HepG2 (cell line): Measurements from ENCODE around the gene TRIM54. TPM values are rescaled to one million over a fixed set of nuclear protein-coding genes. Genes with fewer than 3 reads are reported as not detected.

ENCODE experiments used
- ATAC-seq: fragments of 200-7000 bp; cut with Tn5 transposase; 3 replicates; pipeline ENCODE4 v1.9.1; 2020; ENCODE audit warnings: mild to moderate bottlenecking, moderate library complexity
- BruUV-seq: library from RNA; stranded (reverse); fragments of 400-500 nt; replicated peaks from 2 replicates; lab custom pipeline; 2021; lab: Mats Ljungman, UMichigan
- CTCF ChIA-PET: fragments of 300-600 bp; formaldehyde crosslinking; extraction: SDS; loops from one replicate; lab custom pipeline; 2021; ENCODE audit warnings: low total read pairs, inconsistent platforms, low intra/inter-chr PET ratio; lab: Yijun Ruan, JAX
- POLR2A ChIA-PET: fragments of 350-600 bp; sonication (Branson Sonifier 250); formaldehyde crosslinking; loops from one replicate; lab custom pipeline; 2020; ENCODE audit warnings: antibody characterized with exemption, inconsistent platforms; lab: Yijun Ruan, JAX
- DNase-seq: peaks from one replicate; pipeline ENCODE4 v3.0.0-alpha.2; 2015; ENCODE audit warnings: low spot score
- FAIRE-seq: peaks from 3 replicates; lab custom pipeline; 2011; peaks lifted over from hg19 to GRCh38; lab: Jason Lieb, UNC
- H2AFZ ChIP-seq: one replicate; pipeline ENCODE4 v1.6.1; 2011; ENCODE audit warnings: low read length, inconsistent platforms
- H3K27ac ChIP-seq: fragments of 300-600 bp; 3 replicates; pipeline ENCODE4 v1.8.0; 2011; ENCODE audit warnings: mixed run types, mild to moderate bottlenecking, mixed read lengths, low read length, inconsistent platforms; ENCODE audit not compliant: insufficient read depth; ENCODE audit errors: extremely low read length
- H3K27me3 ChIP-seq, 2 experiments: fragments of 200-600 bp in 1 of 2; 2 replicates in 1 of 2; 3 replicates in 1 of 2; pipeline versions ENCODE4 v1.6.0 to v1.8.0; 2011; ENCODE audit warnings: low read length in 2 of 2, mild to moderate bottlenecking in 2 of 2, moderate library complexity in 2 of 2, inconsistent platforms in 1 of 2; ENCODE audit not compliant: insufficient read depth in 2 of 2, control insufficient read depth in 1 of 2
- H3K36me3 ChIP-seq, 2 experiments: fragments of 200-600 bp in 1 of 2; replicated peaks in 1 of 2; 2 replicates in 1 of 2; 3 replicates in 1 of 2; pipeline versions ENCODE4 v1.5.1 to v1.8.0; 2011; ENCODE audit warnings: low read length in 2 of 2, inconsistent platforms in 1 of 2; ENCODE audit not compliant: insufficient read depth in 2 of 2, control insufficient read depth in 1 of 2
- H3K4me1 ChIP-seq: 2 replicates; pipeline ENCODE4 v1.5.1; 2012; ENCODE audit warnings: low read length, inconsistent platforms; ENCODE audit not compliant: insufficient read depth
- H3K4me2 ChIP-seq: 2 replicates; pipeline ENCODE4 v1.6.0; 2011; ENCODE audit warnings: low read depth, low read length, inconsistent platforms
- H3K4me3 ChIP-seq, 3 experiments: fragments of 200-600 bp in 1 of 3; sonication (generic), shearing (Covaris generic) in 1 of 3; replicated peaks in 1 of 3; 2 replicates each; pipeline ENCODE4 v1.5.1; 2011 to 2016; ENCODE audit warnings: low read length in 3 of 3, inconsistent platforms in 2 of 3, low read depth in 2 of 3, mild to moderate bottlenecking in 2 of 3, control low read depth in 1 of 3, mixed read lengths in 1 of 3; ENCODE audit not compliant: insufficient read depth in 1 of 3
- H3K79me2 ChIP-seq: one replicate; pipeline ENCODE4 v1.6.1; 2011; ENCODE audit warnings: low read length, inconsistent platforms; ENCODE audit not compliant: insufficient read depth
- H3K9ac ChIP-seq: 2 replicates; pipeline ENCODE4 v1.6.0; 2011; ENCODE audit warnings: mild to moderate bottlenecking, low read depth, low read length, inconsistent platforms; ENCODE audit not compliant: insufficient read depth
- H3K9me3 ChIP-seq: 2 replicates; pipeline ENCODE4 v1.5.1; 2012; ENCODE audit warnings: mild to moderate bottlenecking, low read length
- H4K20me1 ChIP-seq: 2 replicates; pipeline ENCODE4 v1.6.0; 2011; ENCODE audit warnings: inconsistent platforms, mild to moderate bottlenecking, low read length, moderate library complexity; ENCODE audit not compliant: insufficient read depth
- ARNT2 ChIP-seq: sonication (generic); formaldehyde crosslinking; IDR thresholded peaks from 2 replicates; pipeline ENCODE4 v1.8.0; 2022; ENCODE audit warnings: mild to moderate bottlenecking, low read depth, missing genetic modification reagents, moderate library complexity
- CC2D1A ChIP-seq: sonication (generic); formaldehyde crosslinking; IDR thresholded peaks from 2 replicates; pipeline ENCODE4 v1.8.1; 2023; ENCODE audit warnings: mild to moderate bottlenecking, missing genetic modification reagents
- EEA1 ChIP-seq: sonication (generic); formaldehyde crosslinking; IDR thresholded peaks from 2 replicates; pipeline ENCODE4 v1.5.1; 2020; ENCODE audit warnings: mild to moderate bottlenecking, missing genetic modification reagents, borderline replicate concordance
- FOXK2 ChIP-seq: fragments of 450-650 bp; IDR thresholded peaks from 2 replicates; pipeline ENCODE4 v1.6.1; 2016
- GFI1 ChIP-seq: sonication (generic); formaldehyde crosslinking; IDR thresholded peaks from 2 replicates; pipeline ENCODE4 v1.5.0; 2020; ENCODE audit warnings: missing genetic modification reagents, mild to moderate bottlenecking, borderline replicate concordance
- KLF11 ChIP-seq: IDR thresholded peaks from 2 replicates; pipeline ENCODE4 v1.6.1; 2016; ENCODE audit warnings: missing compliant biosample characterization
- MXI1 ChIP-seq: IDR thresholded peaks from 3 replicates; pipeline ENCODE4 v1.6.1; 2012; ENCODE audit warnings: low read depth, low read length, inconsistent platforms, borderline replicate concordance
- PAWR ChIP-seq: sonication (generic); formaldehyde crosslinking; IDR thresholded peaks from 2 replicates; pipeline ENCODE4 v1.4.0; 2020; ENCODE audit warnings: missing genetic modification reagents, mild to moderate bottlenecking, borderline replicate concordance
- RELA ChIP-seq: sonication (generic); formaldehyde crosslinking; IDR thresholded peaks from 2 replicates; pipeline ENCODE4 v1.4.0; 2020; ENCODE audit warnings: missing genetic modification reagents
- RFXAP ChIP-seq: sonication (generic); formaldehyde crosslinking; IDR thresholded peaks from 2 replicates; pipeline ENCODE4 v1.4.0; 2020; ENCODE audit warnings: missing genetic modification reagents, borderline replicate concordance
- RNF2 ChIP-seq: fragments of 450-650 bp; conservative IDR thresholded peaks from 2 replicates; pipeline ENCODE4 v1.6.1; 2016; ENCODE audit warnings: low read depth
- SRY ChIP-seq: sonication (generic); formaldehyde crosslinking; IDR thresholded peaks from 2 replicates; pipeline ENCODE4 v1.8.0; 2022; ENCODE audit warnings: mild to moderate bottlenecking, missing genetic modification reagents
- TCF7 ChIP-seq: sonication (generic); IDR thresholded peaks from 2 replicates; pipeline ENCODE4 v1.6.1; 2016; ENCODE audit warnings: antibody characterized with exemption, low read depth
- ZBTB21 ChIP-seq: sonication (generic); formaldehyde crosslinking; IDR thresholded peaks from 2 replicates; pipeline ENCODE4 v1.4.0; 2020; ENCODE audit warnings: missing genetic modification reagents
- ZNF329 ChIP-seq: sonication (generic); formaldehyde crosslinking; IDR thresholded peaks from 2 replicates; pipeline ENCODE4 v1.9.0; 2021; ENCODE audit warnings: low read depth, mild to moderate bottlenecking, missing genetic modification reagents
- WGBS: methylation state at CpG from one replicate; pipeline ENCODE4 v1.1.6; 2017; ENCODE audit warnings: low lambda C conversion rate; 5-methylcytosine and 5-hydroxymethylcytosine counted together
- in situ Hi-C: cut with HindIII; loops from 2 replicates; pipeline ENCODE4 v1.10.0; 2017; ENCODE audit warnings: low pct_unique_long_range_greater_than_20kb; ENCODE audit not compliant: extremely low pct_ligation_motif_present
- intact Hi-C: fragments of 100-400 bp; cut with micrococcal nuclease; formaldehyde crosslinking; loops from one replicate; pipeline ENCODE4 v1.10.0; 2022; ENCODE audit not compliant: unreplicated experiment
- polyA plus RNA-seq, 8 experiments: library from polyadenylated mRNA; depleted of rRNA in 3 of 8; stranded (reverse) in 7 of 8; unstranded in 1 of 8; fragments of >200 nt; fragmentation: Illumina TruSeq in 4 of 8; extraction: Trizol in 4 of 8; gene quantifications; 2 replicates each; pipeline versions ENCODE4 v1.2.1 to v1.2.3, GENCODE V29; 2011 to 2016; ENCODE audit warnings: low read depth in 4 of 8, missing spikeins in 1 of 8, mixed read lengths in 1 of 8; ENCODE audit not compliant: insufficient read depth in 1 of 8
- total RNA-seq, 5 experiments: library from RNA; depleted of rRNA; stranded (reverse); fragments of >200 nt; fragmentation: Illumina TruSeq; extraction: Trizol; gene quantifications; 2 replicates each; pipeline ENCODE4 v1.2.3, GENCODE V29; 2016; ENCODE audit warnings: low read depth in 1 of 5
- TF ChIP-seq, protein P1 (sequence below): sonication (generic); formaldehyde crosslinking; IDR thresholded peaks from 2 replicates; pipeline ENCODE4 v1.5.0; 2020; ENCODE audit warnings: missing genetic modification reagents, mild to moderate bottlenecking, borderline replicate concordance
- TF ChIP-seq, protein P2 (sequence below): sonication (generic); formaldehyde crosslinking; IDR thresholded peaks from 2 replicates; pipeline ENCODE4 v1.8.0; 2022; ENCODE audit warnings: mild to moderate bottlenecking, missing genetic modification reagents
- TF ChIP-seq, protein P3 (sequence below): sonication (generic); formaldehyde crosslinking; conservative IDR thresholded peaks from 2 replicates; pipeline ENCODE4 v1.8.1; 2023; ENCODE audit warnings: missing genetic modification reagents

Gene TRIM54
- total and polyA plus RNA-seq, 2 of the 13 experiments (the other 11 are each of a cell fraction or from before 2014, with no cell fraction given) = 0.07 to 0.13 TPM

DNA sequence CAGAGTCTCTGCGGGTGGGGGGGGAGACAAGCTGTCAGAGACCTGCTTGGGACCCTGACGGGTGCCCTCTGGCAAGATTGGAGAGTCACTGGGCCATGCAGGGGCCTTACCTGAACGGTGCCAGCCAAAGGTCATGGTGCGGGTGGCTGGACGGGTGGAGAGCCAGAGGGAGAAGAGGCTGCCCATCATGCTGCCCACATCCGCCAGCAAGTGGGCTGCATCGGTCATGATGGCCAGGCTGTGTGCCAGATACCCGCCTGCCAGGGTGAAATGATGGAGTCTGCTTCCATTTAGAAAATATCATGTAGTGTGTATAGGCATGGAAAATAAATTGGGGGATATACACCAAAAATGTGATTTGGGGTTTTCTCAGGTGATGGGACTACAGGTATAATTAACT lies 24.2 kb upstream of the TRIM54 start:
- Histone ChIP-seq H3K4me1 (peaks cover under 1% of the 10 kb centered on the region), H3K9ac (no peak overlapping the region), H3K4me3 (no peak overlapping the region), H3K36me3 (no peaks in the 10 kb centered on the region), H3K79me2 (no peaks in the 10 kb centered on the region), H3K4me2 (no peak overlapping the region), H3K9me3 (no peaks in the 10 kb centered on the region), H3K27me3 (peaks cover 7 to 33% of the 10 kb centered on the region in 2 experiments), H3K27ac (no peak overlapping the region), H4K20me1 (no peaks in the 10 kb centered on the region), H2AFZ (no peak overlapping the region)
- no TSS peak for BruUV-seq
- intact Hi-C loops (loop anchor here (10.0 kb wide), 1 partner anchor 117 kb away; the partner anchor contains the start of genes EIF2B4 and SNX17), in situ Hi-C loops (no loop called here)
- FAIRE-seq (no peak), ATAC-seq (no peak), DNase-seq (no peak)
- ChIA-PET CTCF (no interaction called here), POLR2A (no interaction called here)
- 68% methylated on average over 8 of the region's 8 CpGs for WGBS
- no peak for TF ChIP-seq RNF2
- no peak for TF ChIP-seq KLF11 (CRISPR knock-in tag)
- TF ChIP-seq, protein P1, sequence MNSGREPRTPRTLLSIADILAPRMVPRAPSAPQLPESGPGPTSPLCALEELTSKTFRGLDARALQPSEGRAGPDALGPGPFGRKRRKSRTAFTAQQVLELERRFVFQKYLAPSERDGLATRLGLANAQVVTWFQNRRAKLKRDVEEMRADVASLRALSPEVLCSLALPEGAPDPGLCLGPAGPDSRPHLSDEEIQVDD (CRISPR knock-in tag) = no peak
- no peak for TF ChIP-seq TCF7
- TF ChIP-seq MXI1 = no peak
- TF ChIP-seq ZBTB21 = no peak
- TF ChIP-seq GFI1 = no peak
- TF ChIP-seq PAWR (CRISPR knock-in tag) = no peak
- no peak for TF ChIP-seq ARNT2 (CRISPR knock-in tag)
- TF ChIP-seq SRY (CRISPR knock-in tag) = no peak
- TF ChIP-seq, protein P2, sequence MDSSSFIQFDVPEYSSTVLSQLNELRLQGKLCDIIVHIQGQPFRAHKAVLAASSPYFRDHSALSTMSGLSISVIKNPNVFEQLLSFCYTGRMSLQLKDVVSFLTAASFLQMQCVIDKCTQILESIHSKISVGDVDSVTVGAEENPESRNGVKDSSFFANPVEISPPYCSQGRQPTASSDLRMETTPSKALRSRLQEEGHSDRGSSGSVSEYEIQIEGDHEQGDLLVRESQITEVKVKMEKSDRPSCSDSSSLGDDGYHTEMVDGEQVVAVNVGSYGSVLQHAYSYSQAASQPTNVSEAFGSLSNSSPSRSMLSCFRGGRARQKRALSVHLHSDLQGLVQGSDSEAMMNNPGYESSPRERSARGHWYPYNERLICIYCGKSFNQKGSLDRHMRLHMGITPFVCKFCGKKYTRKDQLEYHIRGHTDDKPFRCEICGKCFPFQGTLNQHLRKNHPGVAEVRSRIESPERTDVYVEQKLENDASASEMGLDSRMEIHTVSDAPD (CRISPR knock-in tag) = no peak
- TF ChIP-seq, protein P3, sequence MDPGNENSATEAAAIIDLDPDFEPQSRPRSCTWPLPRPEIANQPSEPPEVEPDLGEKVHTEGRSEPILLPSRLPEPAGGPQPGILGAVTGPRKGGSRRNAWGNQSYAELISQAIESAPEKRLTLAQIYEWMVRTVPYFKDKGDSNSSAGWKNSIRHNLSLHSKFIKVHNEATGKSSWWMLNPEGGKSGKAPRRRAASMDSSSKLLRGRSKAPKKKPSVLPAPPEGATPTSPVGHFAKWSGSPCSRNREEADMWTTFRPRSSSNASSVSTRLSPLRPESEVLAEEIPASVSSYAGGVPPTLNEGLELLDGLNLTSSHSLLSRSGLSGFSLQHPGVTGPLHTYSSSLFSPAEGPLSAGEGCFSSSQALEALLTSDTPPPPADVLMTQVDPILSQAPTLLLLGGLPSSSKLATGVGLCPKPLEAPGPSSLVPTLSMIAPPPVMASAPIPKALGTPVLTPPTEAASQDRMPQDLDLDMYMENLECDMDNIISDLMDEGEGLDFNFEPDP (CRISPR knock-in tag) = no peak
- TF ChIP-seq RFXAP (CRISPR knock-in tag) = no peak
- TF ChIP-seq EEA1 = no peak
- no peak for TF ChIP-seq ZNF329 (CRISPR knock-in tag)
- TF ChIP-seq RELA (CRISPR knock-in tag) = no peak
- TF ChIP-seq FOXK2 = no peak
- TF ChIP-seq CC2D1A (CRISPR knock-in tag) = no peak
